BLaER1 treated with 17β-estradiol and CSF1 and Interleukin-3, amounts not matched to agents 10 nM and 100 nM (cell line): ENCODE results near the gene GPLD1.
"Not testable (repeated sequence)": the region's sequence is repeated elsewhere in the genome, so short reads cannot be mapped to it uniquely, and the experiment has no call there.

Experiments used
- H3K27ac ChIP-seq, 11 experiments: shearing (Covaris generic); formaldehyde crosslinking; 2 replicates each; pipeline ENCODE4 v1.8.1; 2022
- H3K27me3 ChIP-seq, 11 experiments: shearing (Covaris generic); formaldehyde crosslinking; 2 replicates each; pipeline ENCODE4 v1.8.1; 2022
- H3K36me3 ChIP-seq, 11 experiments: shearing (Covaris generic); formaldehyde crosslinking; 2 replicates each; pipeline ENCODE4 v1.8.1; 2022
- H3K4me1 ChIP-seq, 10 experiments: shearing (Covaris generic); formaldehyde crosslinking; 2 replicates each; pipeline ENCODE4 v1.8.1; 2022
- H3K4me2 ChIP-seq, 11 experiments: shearing (Covaris generic); formaldehyde crosslinking; 2 replicates each; pipeline ENCODE4 v1.8.1; 2022
- H3K4me3 ChIP-seq, 10 experiments: shearing (Covaris generic); formaldehyde crosslinking; 2 replicates each; pipeline ENCODE4 v1.8.1; 2022
- H3K9ac ChIP-seq, 11 experiments: shearing (Covaris generic); formaldehyde crosslinking; 2 replicates each; pipeline ENCODE4 v1.8.1; 2022
- H3K9me3 ChIP-seq, 11 experiments: shearing (Covaris generic); formaldehyde crosslinking; replicated peaks in 1 of 11; 2 replicates each; pipeline ENCODE4 v1.8.1; 2022
- H4K20me1 ChIP-seq, 11 experiments: shearing (Covaris generic); formaldehyde crosslinking; 2 replicates each; pipeline ENCODE4 v1.8.1; 2022
- Cebpa-rat ChIP-seq, 11 experiments: shearing (Covaris generic); IDR thresholded peaks; 2 replicates each; pipeline ENCODE4 v1.8.1; 2022

GPLD1 gene

GRCh38 chr6:24419526-24419925 lies 69.9 kb downstream of the GPLD1 start:
- Histone ChIP-seq H3K9ac (no peak overlapping the region), H3K9me3 (peaks cover 0 to 5% (median 0%) of the 10 kb centered on the region in 11 experiments; a peak in 4 of 22 replicates), H3K27ac (no peak overlapping the region), H3K27me3 (no peaks in the 10 kb centered on the region), H3K4me3 (no peak overlapping the region), H3K36me3 (peaks cover 36 to 100% (median 83%) of the 10 kb centered on the region in 11 experiments), H3K4me1 (0 out of 20 replicates have a peak, but pooled peaks cover 0 to 3% (median 0%) of the 10 kb centered on the region in 10 experiments), H3K4me2 (no peak overlapping the region), H4K20me1 (no peaks in the 10 kb centered on the region)
- TF ChIP-seq Cebpa-rat (IDR thresholded peaks at IDR 0.05), result no peak

- Histone ChIP-seq H3K36me3 (peaks cover 44 to 94% (median 67%) of the 10 kb centered on the region in 11 experiments), H3K4me3 (no peak overlapping the region), H3K27ac (no peak overlapping the region), H3K4me1 (peaks cover 0 to 5% (median 0%) of the 10 kb centered on the region in 10 experiments; a peak in 2 of 20 replicates), H3K9me3 (peaks cover 0 to 8% (median 5%) of the 10 kb centered on the region in 11 experiments; a peak in 6 of 22 replicates), H4K20me1 (no peaks in the 10 kb centered on the region), H3K4me2 (no peak overlapping the region), H3K27me3 (no peaks in the 10 kb centered on the region), H3K9ac (no peak overlapping the region)
- no peak for TF ChIP-seq Cebpa-rat (IDR thresholded peaks at IDR 0.05)
Observed at GRCh38 chr6:24415753-24416152, 73.6 kb downstream of the GPLD1 start.

- not testable (repeated sequence) for H3K4me3 ChIP-seq, H3K9me3 ChIP-seq, H3K9ac ChIP-seq, H3K4me1 ChIP-seq, H3K4me2 ChIP-seq, H4K20me1 ChIP-seq, H3K27ac ChIP-seq, H3K27me3 ChIP-seq
- H3K36me3 ChIP-seq, result peaks cover 53 to 94% (median 67%) of the 10 kb centered on the region in 11 experiments
Observed at GRCh38 chr6:24414531-24414930, 74.8 kb downstream of the GPLD1 start.

- Histone ChIP-seq H4K20me1 (peaks cover 0 to 7% (median 0%) of the 10 kb centered on the region in 11 experiments; a peak in 6 of 22 replicates), H3K4me3 (no peak overlapping the region), H3K9me3 (peaks cover 0 to 8% (median 5%) of the 10 kb centered on the region in 11 experiments; a peak in 6 of 22 replicates), H3K36me3 (peaks cover 42 to 93% (median 59%) of the 10 kb centered on the region in 11 experiments), H3K9ac (no peak overlapping the region), H3K27ac (peak overlapping the region in 1 of 11 experiments; percentile 29; a peak in 1 of 22 replicates), H3K4me2 (peak overlapping the region in 1 of 11 experiments; percentile 7; a peak in 1 of 22 replicates), H3K4me1 (peaks cover 0 to 5% (median 0%) of the 10 kb centered on the region in 10 experiments; a peak in 2 of 20 replicates), H3K27me3 (no peaks in the 10 kb centered on the region)
- no peak for TF ChIP-seq Cebpa-rat (IDR thresholded peaks at IDR 0.05)
Observed at GRCh38 chr6:24412294-24412693, 77.1 kb downstream of the GPLD1 start.

- Histone ChIP-seq H3K9me3 (peaks cover 0 to 8% (median 5%) of the 10 kb centered on the region in 11 experiments; a peak in 6 of 22 replicates), H4K20me1 (peaks cover 0 to 7% (median 0%) of the 10 kb centered on the region in 11 experiments; a peak in 6 of 22 replicates), H3K4me3 (no peak overlapping the region), H3K36me3 (peaks cover 34 to 89% (median 43%) of the 10 kb centered on the region in 11 experiments), H3K27me3 (no peaks in the 10 kb centered on the region), H3K9ac (no peak overlapping the region), H3K4me1 (peaks cover 0 to 5% (median 0%) of the 10 kb centered on the region in 10 experiments; a peak in 2 of 20 replicates), H3K4me2 (no peak overlapping the region), H3K27ac (no peak overlapping the region)
- no peak for TF ChIP-seq Cebpa-rat (IDR thresholded peaks at IDR 0.05)
Observed at GRCh38 chr6:24410622-24411021, 78.8 kb downstream of the GPLD1 start.

GRCh38 chr6:24408719-24409410 lies 80.5 kb downstream of the GPLD1 start:
- Histone ChIP-seq H3K4me3 (no peak overlapping the region), H3K27me3 (peaks cover 5 to 16% (median 10%) of the 10 kb centered on the region in 11 experiments), H3K27ac (no peak overlapping the region), H3K9ac (no peak overlapping the region), H3K4me1 (peaks cover 0 to 10% (median 2%) of the 10 kb centered on the region in 10 experiments; a peak in 9 of 20 replicates), H3K36me3 (peaks cover 26 to 84% (median 44%) of the 10 kb centered on the region in 11 experiments), H4K20me1 (peaks cover 0 to 19% (median 3%) of the 10 kb centered on the region in 11 experiments; a peak in 10 of 22 replicates), H3K4me2 (no peak overlapping the region), H3K9me3 (peaks cover 0 to 8% (median 0%) of the 10 kb centered on the region in 11 experiments; a peak in 2 of 22 replicates)
- no peak for TF ChIP-seq Cebpa-rat (IDR thresholded peaks at IDR 0.05)

GRCh38 chr6:24405262-24405661 lies 84.1 kb downstream of the GPLD1 start:
- Histone ChIP-seq H3K9ac (no peak overlapping the region), H3K9me3 (peaks cover 0 to 14% (median 7%) of the 10 kb centered on the region in 11 experiments; a peak in 7 of 22 replicates), H3K27ac (no peak overlapping the region), H3K27me3 (peaks cover 35 to 52% (median 45%) of the 10 kb centered on the region in 11 experiments), H3K4me3 (no peak overlapping the region), H3K4me1 (peaks cover 0 to 15% (median 2%) of the 10 kb centered on the region in 10 experiments; a peak in 9 of 20 replicates), H3K36me3 (peaks cover 7 to 50% (median 17%) of the 10 kb centered on the region in 11 experiments; a peak in 21 of 22 replicates), H4K20me1 (peaks cover 0 to 21% (median 6%) of the 10 kb centered on the region in 11 experiments; a peak in 11 of 22 replicates), H3K4me2 (no peak overlapping the region)
- TF ChIP-seq Cebpa-rat (IDR thresholded peaks at IDR 0.05), result no peak

GRCh38 chr6:24403501-24403824 lies 85.9 kb downstream of the GPLD1 start:
- peak overlapping the region in 10 of 11 experiments; percentile 49 to 74 (median 68); a peak in 20 of 22 replicates for H3K27ac ChIP-seq
- peaks cover 35 to 63% (median 56%) of the 10 kb centered on the region in 11 experiments for H3K27me3 ChIP-seq
- peaks cover 0 to 15% (median 2%) of the 10 kb centered on the region in 10 experiments; a peak in 9 of 20 replicates for H3K4me1 ChIP-seq

More at GRCh38 chr6:24403501-24403824, 85.9 kb downstream of the GPLD1 start:
- H4K20me1 ChIP-seq, result peaks cover 0 to 21% (median 6%) of the 10 kb centered on the region in 11 experiments; a peak in 11 of 22 replicates
- H3K9me3 ChIP-seq, result peaks cover 0 to 14% (median 7%) of the 10 kb centered on the region in 11 experiments; a peak in 7 of 22 replicates
- H3K4me2 ChIP-seq, result peak overlapping the region; percentile 41 to 80 (median 70)
- peak overlapping the region; percentile 72 to 84 (median 78) for H3K9ac ChIP-seq
- peak overlapping the region; percentile 64 to 83 (median 73) for H3K4me3 ChIP-seq
- TF ChIP-seq Cebpa-rat (IDR thresholded peaks at IDR 0.05), result no peak
- H3K36me3 ChIP-seq, result peaks cover 0 to 32% (median 10%) of the 10 kb centered on the region in 11 experiments; a peak in 19 of 22 replicates
